UCSD-AML1 (cell line): ENCODE results near the gene FANCC.
A peak's percentile ranks its signal among the peaks of the same experiment; 100 is the strongest.

Experiments used
- DNase-seq: peaks from one replicate; lab custom pipeline; 2025; ENCODE audit not compliant: unreplicated experiment; lab: John Stamatoyannopoulos, UW

Gene FANCC

GRCh38 chr9:95317119-95317892 is at the start of gene FANCC:
FANCC (minus strand) TSS chr9:95317709; CDS start chr9:95249291, 68,418 bp downstream.
- DNase-seq = peak; percentile 89

GRCh38 chr9:95366731-95367325 is 49.3 kb upstream of the FANCC start:
- DNase-seq = no peak

- no peak for DNase-seq
Measured at GRCh38 chr9:95365766-95366165, 48.3 kb upstream of the FANCC start.

GRCh38 chr9:95363051-95363841 is 45.7 kb upstream of the FANCC start:
- no peak for DNase-seq

GRCh38 chr9:95360866-95361265 is 43.4 kb upstream of the FANCC start:
- DNase-seq = no peak

GRCh38 chr9:95357316-95357715 is 39.8 kb upstream of the FANCC start:
- no peak for DNase-seq

- DNase-seq = no peak
Measured at GRCh38 chr9:95355500-95355899, 38.0 kb upstream of the FANCC start.

- no peak for DNase-seq
Measured at GRCh38 chr9:95351051-95351450, 33.5 kb upstream of the FANCC start.

- DNase-seq = no peak
Measured at GRCh38 chr9:95350266-95350665, 32.8 kb upstream of the FANCC start.

- no peak for DNase-seq
Measured at GRCh38 chr9:95349091-95350038, 31.9 kb upstream of the FANCC start.

GRCh38 chr9:95346021-95346420 is 28.5 kb upstream of the FANCC start:
- DNase-seq = no peak

GRCh38 chr9:95344735-95345325 is 27.3 kb upstream of the FANCC start:
- no peak for DNase-seq

- DNase-seq = no peak
Measured at GRCh38 chr9:95343725-95344287, 26.3 kb upstream of the FANCC start.

- no peak for DNase-seq
Measured at GRCh38 chr9:95342571-95342970, 25.1 kb upstream of the FANCC start.

GRCh38 chr9:95341293-95341962 is 23.9 kb upstream of the FANCC start:
- DNase-seq = no peak

- no peak for DNase-seq
Measured at GRCh38 chr9:95338243-95338642, 20.7 kb upstream of the FANCC start.

- peak; percentile 30 for DNase-seq
Measured at GRCh38 chr9:95336281-95336680, 18.8 kb upstream of the FANCC start.

- DNase-seq = no peak
Measured at GRCh38 chr9:95333426-95333825, 15.9 kb upstream of the FANCC start.

GRCh38 chr9:95332860-95333259 is 15.4 kb upstream of the FANCC start:
- no peak for DNase-seq
